ENCODE measurements around the gene ADAMTS17. TPM values are rescaled to one million over a fixed set of nuclear protein-coding genes. Genes with fewer than 3 reads are reported as not detected.

ADAMTS17 gene
- total RNA-seq, 1 experiment from 2014 or later, result 1.5 TPM

GRCh38 chr15:100096700-100097099, 245.1 kb downstream of the ADAMTS17 start:
- Mint-ChIP-seq H3K4me3 (ENCODE audit: unreplicated experiment) (no peak overlapping the region), H3K27ac (ENCODE audit: unreplicated experiment) (no peak overlapping the region), H3K27me3 (ENCODE audit: insufficient read depth, unreplicated experiment) (no peaks in the 10 kb centered on the region), H3K36me3 (ENCODE audit: insufficient read depth, unreplicated experiment) (no peaks in the 10 kb centered on the region), H3K4me1 (ENCODE audit: low read depth, unreplicated experiment) (peaks cover 15% of the 10 kb centered on the region), H3K9me3 (ENCODE audit: unreplicated experiment) (peaks cover 30% of the 10 kb centered on the region)
- Histone ChIP-seq H3K4me1 (no peaks in the 10 kb centered on the region), H3K27me3 (replicated peaks; ENCODE audit: control insufficient read depth, insufficient read depth, low read length) (no peaks in the 10 kb centered on the region), H3K4me3 (ENCODE audit: low read depth, low read length) (no peak overlapping the region), H3K9me3 (no peaks in the 10 kb centered on the region), H3K36me3 (ENCODE audit: control insufficient read depth, insufficient read depth, low read length) (no peaks in the 10 kb centered on the region)
- POLR2A ChIA-PET, result no interaction called here
- no peak for TF ChIP-seq CTCF (IDR thresholded peaks at IDR 0.05; ENCODE audit: insufficient read depth in 1 of 2, low read depth in 1 of 2, low read length in 1 of 2, severe bottlenecking in 1 of 2, unreplicated experiment in 1 of 2)
- CTCF ChIA-PET, result no interaction called here
- no TSS peak for BruUV-seq (replicated peaks)
- no peak for DNase-seq
- intact Hi-C loops (cut with micrococcal nuclease; ENCODE audit: unreplicated experiment), result no loop called here

GRCh38 chr15:100096248-100096600, 245.6 kb downstream of the ADAMTS17 start:
- H3K36me3 Mint-ChIP-seq (ENCODE audit: insufficient read depth, unreplicated experiment), result no peaks in the 10 kb centered on the region
- no peaks in the 10 kb centered on the region for H3K27me3 Mint-ChIP-seq (ENCODE audit: insufficient read depth, unreplicated experiment)
- DNase-seq, result no peak
- no peak overlapping the region for H3K4me3 Mint-ChIP-seq (ENCODE audit: unreplicated experiment)
- H3K9me3 Mint-ChIP-seq (ENCODE audit: unreplicated experiment), result peaks cover 25% of the 10 kb centered on the region
- H3K4me1 Mint-ChIP-seq (ENCODE audit: low read depth, unreplicated experiment), result peaks cover 14% of the 10 kb centered on the region
- no TSS peak for BruUV-seq (replicated peaks)
- TF ChIP-seq CTCF (IDR thresholded peaks at IDR 0.05; ENCODE audit: insufficient read depth in 1 of 2, low read depth in 1 of 2, low read length in 1 of 2, severe bottlenecking in 1 of 2, unreplicated experiment in 1 of 2), result no peak
- CTCF ChIA-PET, result no interaction called here
- Histone ChIP-seq H3K36me3 (ENCODE audit: control insufficient read depth, insufficient read depth, low read length) (no peaks in the 10 kb centered on the region), H3K27me3 (replicated peaks; ENCODE audit: control insufficient read depth, insufficient read depth, low read length) (no peaks in the 10 kb centered on the region), H3K9me3 (no peaks in the 10 kb centered on the region), H3K4me3 (ENCODE audit: low read depth, low read length) (no peak overlapping the region), H3K4me1 (no peaks in the 10 kb centered on the region)
- H3K27ac Mint-ChIP-seq (ENCODE audit: unreplicated experiment), result no peak overlapping the region
- intact Hi-C loops (cut with micrococcal nuclease; ENCODE audit: unreplicated experiment), result no loop called here
- POLR2A ChIA-PET, result no interaction called here

- no peak for DNase-seq
- H3K9me3 Mint-ChIP-seq (ENCODE audit: unreplicated experiment), result peaks cover 20% of the 10 kb centered on the region
- H3K9me3 ChIP-seq, result no peaks in the 10 kb centered on the region
- intact Hi-C loops (cut with micrococcal nuclease; ENCODE audit: unreplicated experiment), result no loop called here
- no peaks in the 10 kb centered on the region for H3K36me3 Mint-ChIP-seq (ENCODE audit: insufficient read depth, unreplicated experiment)
- no peaks in the 10 kb centered on the region for H3K4me1 ChIP-seq
- H3K4me1 Mint-ChIP-seq (ENCODE audit: low read depth, unreplicated experiment), result peaks cover 9% of the 10 kb centered on the region
- CTCF ChIA-PET, result no interaction called here
- H3K27me3 ChIP-seq (replicated peaks; ENCODE audit: control insufficient read depth, insufficient read depth, low read length), result no peaks in the 10 kb centered on the region
- no peaks in the 10 kb centered on the region for H3K27me3 Mint-ChIP-seq (ENCODE audit: insufficient read depth, unreplicated experiment)
- POLR2A ChIA-PET, result no interaction called here
- no peak overlapping the region for H3K4me3 Mint-ChIP-seq (ENCODE audit: unreplicated experiment)
- TF ChIP-seq CTCF (IDR thresholded peaks at IDR 0.05; ENCODE audit: insufficient read depth in 1 of 2, low read depth in 1 of 2, low read length in 1 of 2, severe bottlenecking in 1 of 2, unreplicated experiment in 1 of 2), result no peak
- H3K4me3 ChIP-seq (ENCODE audit: low read depth, low read length), result no peak overlapping the region
- H3K27ac Mint-ChIP-seq (ENCODE audit: unreplicated experiment), result no peak overlapping the region
- H3K36me3 ChIP-seq (ENCODE audit: control insufficient read depth, insufficient read depth, low read length), result no peaks in the 10 kb centered on the region
- no TSS peak for BruUV-seq (replicated peaks)
Observed at GRCh38 chr15:100095541-100096247, 246.1 kb downstream of the ADAMTS17 start.
